ENCODE data around the gene CCDC85C. TPM values are rescaled to one million over a fixed set of nuclear protein-coding genes. Genes with fewer than 3 reads are reported as not detected.
"Not testable (repeated sequence)": the region's sequence is repeated elsewhere in the genome, so short reads cannot be mapped to it uniquely, and the experiment has no call there.

CCDC85C gene
- 10 to 100 TPM in 1 of 12 donors, 1 to 10 TPM in 10, not detected in 1; 2.9 to 10.4 (median 3.7) TPM for polyA plus RNA-seq (ENCODE audit: insufficient read length in 12 of 12)
- long read RNA-seq, donor 1, full-length matches to known transcripts = 3 of 3 reads
- long read RNA-seq, donor 1, partial matches to known transcripts = 0 of 3 reads
- long read RNA-seq, donor 1, other reads (novel, unspliced or antisense) = 0 of 3 reads
- long read RNA-seq, donor 2, full-length matches to known transcripts = 2 of 2 reads
- long read RNA-seq, donor 2, partial matches to known transcripts = 0 of 2 reads
- long read RNA-seq, donor 2, other reads (novel, unspliced or antisense) = 0 of 2 reads
- long read RNA-seq, donor 3 = 0 reads
- long read RNA-seq, donor 4, full-length matches to known transcripts = 1 of 31 reads
- long read RNA-seq, donor 4, partial matches to known transcripts = 30 of 31 reads
- long read RNA-seq, donor 4, other reads (novel, unspliced or antisense) = 0 of 31 reads
- long read RNA-seq, donor 5, partial matches to known transcripts = 100 of 105 reads
- long read RNA-seq, donor 5, other reads (novel, unspliced or antisense) = 5 of 105 reads
- long read RNA-seq, donor 6 = 0 reads
- long read RNA-seq, donor 7, partial matches to known transcripts = 42 of 42 reads
- long read RNA-seq, donor 7, other reads (novel, unspliced or antisense) = 0 of 42 reads
- long read RNA-seq, donor 8 = 0 reads
- long read RNA-seq, donor 9, full-length matches to known transcripts = 2 of 2 reads
- long read RNA-seq, donor 9, partial matches to known transcripts = 0 of 2 reads
- long read RNA-seq, donor 9, other reads (novel, unspliced or antisense) = 0 of 2 reads
- long read RNA-seq, donor 10, partial matches to known transcripts = 48 of 48 reads
- long read RNA-seq, donor 10, other reads (novel, unspliced or antisense) = 0 of 48 reads
- long read RNA-seq, donor 11, full-length matches to known transcripts = 1 of 1 reads
- long read RNA-seq, donor 11, partial matches to known transcripts = 0 of 1 reads
- long read RNA-seq, donor 11, other reads (novel, unspliced or antisense) = 0 of 1 reads

DNA sequence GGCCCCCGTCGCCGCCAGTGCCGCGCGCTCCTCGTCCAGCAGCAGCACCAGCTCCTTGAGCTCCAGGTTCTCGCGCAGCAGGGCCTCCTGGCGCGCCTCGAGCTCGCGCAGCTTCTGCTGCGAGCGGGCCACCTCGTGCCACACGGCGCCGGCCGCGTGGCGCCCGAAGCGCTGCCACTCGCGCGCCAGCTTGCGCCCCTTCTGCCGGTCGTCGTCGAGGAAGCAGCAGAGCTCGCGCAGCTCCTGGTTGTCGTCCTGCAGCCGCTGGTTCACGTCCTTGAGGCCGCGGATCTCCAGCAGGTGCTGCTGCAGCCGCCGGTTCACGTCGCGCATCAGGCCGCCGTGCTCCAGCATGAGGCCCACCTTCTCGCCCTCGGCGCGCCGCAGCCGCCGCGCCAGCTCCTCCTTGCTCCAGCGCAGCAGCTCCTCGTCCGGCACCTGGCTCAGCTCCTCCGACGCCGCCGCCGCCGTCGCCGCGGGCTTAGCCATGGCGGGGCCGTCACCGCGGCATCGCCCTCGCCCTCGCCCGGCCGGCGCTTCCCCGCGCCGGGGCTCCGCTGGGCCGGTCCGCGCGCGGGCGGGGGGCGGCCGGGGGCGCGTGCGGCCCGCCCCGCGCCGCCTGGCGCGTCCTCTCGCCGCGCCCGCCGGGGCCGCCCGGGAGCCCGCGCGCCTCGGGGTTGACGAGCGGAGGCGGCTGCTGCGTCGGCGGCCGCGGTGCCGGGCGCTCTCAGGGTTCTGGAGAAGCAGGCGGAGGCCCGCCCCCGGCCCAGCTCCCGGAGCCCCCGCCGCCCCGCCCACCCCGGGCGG is at the start of gene CCDC85C:
Gene CCDC85C (minus strand): TSS at position 737 of the 807 bp plus-strand sequence. CDS start 248 bp downstream, at position 489.
- no peak for DNase-seq

DNA sequence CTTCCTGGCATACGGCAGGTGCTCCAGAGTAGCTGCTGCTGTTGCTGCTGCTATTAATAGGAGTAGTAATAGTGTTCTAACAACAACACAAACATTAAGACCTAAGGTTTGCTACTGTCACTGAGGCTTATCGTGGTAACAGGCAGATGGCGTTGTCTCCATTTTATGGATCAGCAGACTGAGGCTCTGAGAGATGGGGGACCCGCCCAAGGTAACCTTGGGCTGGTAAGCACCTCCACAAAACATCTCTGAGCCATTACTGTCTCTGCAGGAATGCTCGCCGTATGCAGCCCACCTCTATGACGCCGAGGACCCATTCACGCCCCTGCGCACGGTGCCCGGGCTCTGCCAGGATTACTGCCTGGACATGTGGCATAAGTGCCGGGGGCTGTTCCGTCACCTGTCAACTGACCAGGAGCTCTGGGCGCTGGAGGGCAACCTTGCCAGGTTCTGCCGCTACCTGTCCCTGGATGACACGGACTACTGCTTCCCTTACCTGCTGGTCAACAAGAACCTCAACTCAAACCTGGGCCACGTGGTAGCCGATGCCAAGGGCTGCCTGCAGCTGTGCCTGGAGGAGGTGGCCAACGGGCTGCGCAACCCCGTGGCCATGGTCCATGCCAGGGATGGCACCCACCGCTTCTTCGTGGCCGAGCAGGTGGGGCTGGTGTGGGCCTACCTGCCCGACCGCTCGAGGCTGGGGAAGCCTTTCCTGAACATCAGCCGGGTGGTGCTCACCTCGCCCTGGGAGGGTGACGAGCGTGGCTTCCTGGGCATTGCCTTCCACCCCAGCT is 48.1 kb upstream of the CCDC85C start:
- DNase-seq = no peak

DNA sequence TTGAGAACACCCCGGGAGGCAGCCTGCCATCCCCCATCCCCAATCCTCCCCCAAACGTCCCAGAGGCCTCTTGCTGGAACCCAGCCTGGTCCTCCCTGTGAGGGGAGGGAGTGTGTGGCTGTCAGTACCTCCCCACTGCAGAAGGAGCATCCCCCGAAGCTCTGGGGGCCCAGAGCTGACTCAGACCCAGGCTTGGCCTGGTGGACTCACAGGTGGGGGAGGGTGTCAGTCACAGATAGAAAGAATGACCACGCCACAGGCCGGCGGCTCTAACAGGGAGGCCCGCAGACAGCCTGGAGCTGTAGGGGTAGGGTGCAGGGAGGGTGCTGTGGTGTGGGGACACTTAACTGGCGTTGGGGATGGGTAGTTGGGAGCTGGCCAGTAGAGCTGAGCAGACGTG is 46.2 kb upstream of the CCDC85C start:
- no peak for DNase-seq

DNA sequence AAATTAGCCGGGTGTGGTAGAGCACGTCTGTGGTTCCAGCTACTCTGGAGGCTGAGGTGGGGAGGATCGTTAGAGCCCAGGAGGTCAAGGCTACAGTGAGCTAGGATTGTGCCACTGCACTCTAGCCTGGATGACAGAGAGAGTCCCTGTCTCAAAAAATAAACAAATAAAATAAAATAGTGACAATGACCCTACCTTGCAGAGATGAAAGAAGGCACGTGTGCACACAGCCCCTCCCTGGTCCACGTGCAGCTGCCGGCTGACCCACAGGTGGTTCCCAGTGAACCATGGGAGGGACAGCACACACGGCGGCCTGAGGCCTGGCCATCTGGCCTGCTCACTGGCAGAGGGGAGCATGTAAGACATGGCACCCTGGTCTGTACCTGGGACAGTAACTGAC is 45.6 kb upstream of the CCDC85C start:
- DNase-seq = no peak

DNA sequence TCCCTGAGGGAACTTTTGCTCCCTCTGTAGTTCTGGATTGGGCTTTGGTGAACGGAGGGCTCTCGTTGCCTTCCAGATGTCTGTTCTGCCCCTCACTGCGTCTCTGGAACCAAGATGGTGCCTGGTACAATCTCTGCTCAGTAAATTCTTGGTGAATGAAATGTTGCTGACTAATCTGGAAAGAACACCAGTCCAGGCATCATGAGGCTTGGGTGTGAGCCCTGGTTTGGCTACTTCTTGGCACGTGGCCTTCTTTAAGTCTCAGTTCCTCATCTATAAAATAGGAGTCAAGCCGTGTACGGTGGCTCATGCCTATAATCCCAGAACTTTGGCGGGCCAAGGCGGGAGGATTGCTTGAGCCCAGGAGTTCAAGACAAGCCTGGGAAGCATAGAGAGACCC is 45.2 kb upstream of the CCDC85C start:
- DNase-seq = no peak

DNA sequence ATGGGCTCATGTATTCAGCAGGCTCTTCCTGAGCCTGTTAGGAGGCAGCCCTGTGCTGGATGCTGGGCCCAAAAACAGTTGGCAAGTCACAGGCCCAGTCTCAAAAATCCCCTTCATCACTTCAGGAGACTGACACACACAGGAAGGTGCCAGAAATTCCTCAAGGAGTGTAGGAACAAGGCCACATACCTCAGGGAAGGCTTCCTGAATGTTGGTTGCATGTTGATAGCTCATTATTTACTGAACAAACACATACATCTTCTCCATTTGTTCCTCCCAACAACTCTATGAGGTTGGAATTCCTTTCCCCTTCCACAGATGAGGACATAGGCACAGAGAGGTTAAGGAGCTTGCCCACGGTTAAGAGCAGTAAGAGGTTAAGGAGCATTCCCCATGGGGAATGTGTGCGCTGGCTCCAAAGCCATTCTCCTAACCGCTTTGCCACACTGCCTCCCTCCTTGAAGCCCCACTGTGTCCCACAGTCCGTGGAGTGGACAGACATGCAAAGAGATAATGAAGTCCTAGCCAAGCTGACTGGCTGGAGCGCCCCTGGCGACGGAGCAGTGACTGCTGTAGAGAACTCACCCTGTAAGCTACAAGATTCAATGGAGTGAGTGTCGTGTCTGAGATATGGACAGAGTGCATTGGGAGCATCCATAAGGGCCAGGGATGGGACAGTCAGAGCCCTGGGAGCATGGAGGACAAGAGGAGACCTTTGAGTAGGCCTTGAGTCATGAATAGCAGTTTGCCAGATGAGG is 44.2 kb upstream of the CCDC85C start:
- DNase-seq = no peak

DNA sequence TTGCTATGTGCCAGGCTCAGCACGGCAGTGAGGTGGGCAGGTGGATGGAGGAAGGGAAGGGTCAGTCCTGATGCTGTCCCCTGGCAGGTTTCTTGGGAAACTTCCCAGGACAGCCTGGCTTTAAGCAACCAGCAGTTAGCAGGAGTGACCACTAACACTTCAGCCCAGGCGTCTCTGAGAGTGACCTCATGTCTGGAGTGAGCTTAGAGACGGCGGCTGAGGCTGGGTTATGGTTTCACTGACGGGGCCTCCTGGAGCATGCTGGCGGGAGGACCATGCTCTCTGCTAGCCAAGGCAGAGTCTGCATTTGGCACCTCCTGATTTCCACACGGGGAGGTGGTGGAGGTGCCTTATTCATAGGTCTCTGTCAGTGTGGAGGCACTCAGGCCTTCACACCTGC is 43.4 kb upstream of the CCDC85C start:
- no peak for DNase-seq

DNA sequence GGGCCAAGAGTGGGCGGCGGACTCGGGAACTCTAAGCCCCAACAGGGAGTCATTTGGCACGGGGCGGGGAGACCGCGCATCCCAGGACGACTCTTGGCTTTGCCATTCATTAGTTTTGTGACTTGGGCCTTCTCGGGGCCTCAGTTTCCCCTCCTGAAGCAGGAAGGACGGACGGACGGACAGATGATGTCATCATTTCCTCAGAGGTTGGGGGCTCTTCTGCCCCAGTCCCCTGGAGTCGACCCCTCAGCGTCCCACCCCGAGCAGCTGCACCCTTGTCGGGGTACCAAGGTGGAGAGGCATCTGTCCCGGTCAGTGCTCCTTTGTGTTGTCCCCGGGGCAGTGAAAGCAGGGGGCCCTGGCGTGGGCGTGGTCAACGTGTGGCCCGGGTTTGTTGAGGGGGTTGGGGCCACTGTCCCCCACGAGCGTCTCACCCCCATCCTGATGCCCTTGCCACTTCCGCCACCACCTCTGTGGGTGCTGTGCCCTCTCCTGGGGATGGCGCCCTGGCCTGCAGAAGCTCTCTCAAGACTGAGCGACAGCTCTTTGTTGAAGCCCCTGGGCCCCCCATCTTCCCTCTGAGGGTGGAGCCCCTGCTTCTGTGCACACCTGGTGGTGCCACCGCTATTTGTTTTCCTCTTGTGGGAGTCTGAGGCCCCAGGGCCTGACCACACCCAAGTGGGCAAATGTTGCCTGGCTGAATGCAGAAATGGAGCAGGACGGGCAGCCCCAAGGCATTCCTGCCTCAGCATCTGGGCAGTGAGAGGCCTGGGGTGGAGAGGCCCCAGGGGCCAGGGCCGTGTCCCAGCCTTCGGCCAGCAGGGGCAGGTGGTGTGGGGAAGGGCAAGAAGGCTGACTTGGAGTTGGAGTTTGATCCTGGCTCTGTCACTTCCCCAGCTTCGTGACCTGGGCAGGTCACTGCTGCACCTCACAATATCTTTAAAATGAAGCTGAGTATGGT is 41.8 kb upstream of the CCDC85C start:
- DNase-seq = no peak

DNA sequence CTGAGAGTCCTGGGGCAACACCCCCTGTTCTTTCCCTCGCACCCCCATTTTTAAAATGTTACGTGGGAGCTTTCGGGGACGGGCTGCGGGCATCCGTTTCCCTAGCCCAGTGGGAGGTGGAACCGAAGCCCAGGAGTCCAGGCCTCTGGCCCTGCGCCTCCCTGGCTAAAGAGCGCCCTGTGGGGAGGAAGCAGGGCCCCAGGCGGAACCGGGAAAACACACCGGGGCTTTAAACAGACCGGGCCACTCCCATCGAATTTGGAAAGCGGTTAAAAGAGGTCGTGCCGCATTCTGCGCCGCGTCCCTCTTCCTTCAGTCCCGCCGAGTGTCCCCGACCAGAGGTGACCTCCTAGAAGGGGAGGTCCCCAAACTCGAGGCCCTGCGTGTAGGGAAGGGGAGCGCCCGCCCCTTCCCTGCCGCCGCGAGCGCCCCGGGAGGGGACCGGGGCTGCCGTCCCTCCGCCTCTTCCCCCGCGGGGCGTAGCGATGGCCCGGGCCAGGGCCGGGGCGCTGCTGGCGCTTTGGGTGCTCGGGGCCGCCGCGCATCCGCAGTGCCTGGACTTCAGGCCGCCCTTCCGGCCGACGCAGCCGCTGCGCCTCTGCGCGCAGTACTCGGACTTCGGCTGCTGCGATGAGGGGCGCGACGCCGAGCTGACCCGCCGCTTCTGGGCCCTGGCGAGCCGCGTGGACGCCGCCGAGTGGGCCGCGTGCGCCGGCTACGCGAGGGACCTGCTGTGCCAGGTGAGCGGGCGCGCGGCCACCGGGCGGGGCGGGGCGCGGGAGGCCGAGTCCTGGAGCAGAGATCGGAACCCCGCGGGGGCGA is 40.9 kb upstream of the CCDC85C start, which contains the start of gene HHIPL1:
Gene HHIPL1 (plus strand): TSS at position 407 of the 822 bp plus-strand sequence. CDS start 79 bp downstream, at position 486.
- peak; percentile 43 for DNase-seq

DNA sequence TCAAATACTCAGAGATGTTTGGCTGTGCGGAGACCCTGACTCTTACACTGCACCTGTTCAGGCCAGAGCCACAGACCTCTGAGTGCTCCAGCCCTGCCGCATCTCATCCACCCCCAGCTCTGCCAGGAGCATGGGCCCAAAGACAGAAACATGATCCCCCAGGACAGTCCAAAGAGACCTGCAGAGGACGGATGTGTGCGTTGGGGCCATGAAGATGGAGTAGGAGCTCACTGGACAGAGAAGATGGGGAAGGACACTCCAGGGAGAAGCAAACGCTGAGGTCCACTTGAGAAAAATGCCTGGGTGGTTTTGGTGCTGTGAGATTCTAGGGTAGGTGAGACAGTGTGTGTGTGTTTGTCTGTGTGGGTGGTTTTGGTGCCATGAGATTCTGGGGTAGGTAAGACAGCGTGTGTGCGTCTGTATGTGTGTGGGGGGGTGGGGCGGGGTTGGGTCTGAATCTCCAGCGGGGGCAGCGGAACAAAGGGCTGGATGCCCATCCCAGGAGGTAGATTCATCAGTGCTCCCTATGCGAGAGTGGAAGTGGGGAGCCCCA is 40.1 kb upstream of the CCDC85C start:
- no peak for DNase-seq

DNA sequence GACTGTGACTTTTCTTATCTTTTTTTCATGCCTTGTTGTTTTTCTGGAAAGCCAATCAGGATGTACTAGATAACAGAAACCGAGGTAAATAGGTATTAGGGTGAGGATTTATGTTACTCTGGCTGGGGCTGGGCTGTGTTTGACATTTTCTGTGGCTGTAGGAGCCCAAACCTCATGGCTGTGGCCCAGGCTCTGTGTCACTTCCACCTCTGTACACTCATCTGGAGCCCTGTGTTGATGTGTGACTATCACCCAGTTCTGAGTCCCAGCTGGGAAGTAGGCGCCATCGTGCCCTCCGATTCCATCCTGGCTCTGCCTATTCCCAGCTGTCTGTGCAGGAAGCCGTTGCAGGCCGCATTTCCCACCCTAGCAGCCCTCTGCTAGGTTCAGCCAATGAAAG is 39.3 kb upstream of the CCDC85C start:
- DNase-seq = no peak

DNA sequence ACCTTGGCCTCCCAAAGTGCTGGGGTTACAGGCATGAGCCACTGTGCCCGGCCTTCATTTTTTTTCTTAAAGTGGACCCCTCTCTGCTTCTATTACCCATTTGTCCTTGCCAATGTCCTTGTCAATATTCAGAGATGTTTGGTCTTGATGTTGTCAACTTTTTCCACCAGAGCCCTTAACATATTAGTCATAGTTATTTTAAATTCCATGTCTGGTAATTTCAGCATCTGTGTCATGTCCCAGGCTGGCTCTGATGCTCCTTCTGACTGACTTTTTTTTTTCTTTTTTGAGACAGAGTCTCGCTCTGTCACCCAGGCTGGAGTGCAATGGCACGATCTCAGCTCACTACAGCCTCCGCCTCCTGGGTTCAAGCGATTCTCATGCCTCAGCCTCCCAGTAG is 38.8 kb upstream of the CCDC85C start:
- not testable (repeated sequence) for DNase-seq

DNA sequence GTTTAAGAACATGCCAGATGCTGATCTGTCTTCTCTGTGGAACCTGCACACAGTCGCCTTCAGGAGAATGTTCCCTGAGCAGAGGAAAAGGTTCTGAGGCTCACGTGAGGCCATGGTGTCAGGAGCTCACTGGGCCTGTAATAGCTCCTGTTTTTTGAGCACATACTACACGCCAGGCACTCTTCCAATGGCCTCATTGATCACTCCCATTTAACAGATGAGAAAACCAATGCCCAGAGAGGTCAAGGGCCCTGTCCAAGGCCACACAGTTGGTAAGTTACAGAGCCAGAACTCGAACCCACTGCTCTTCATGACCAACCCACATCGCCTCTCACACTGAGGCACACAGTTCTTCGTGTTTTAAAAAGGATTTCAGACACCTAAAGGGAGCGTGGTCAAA is 33.6 kb upstream of the CCDC85C start:
- DNase-seq = no peak

DNA sequence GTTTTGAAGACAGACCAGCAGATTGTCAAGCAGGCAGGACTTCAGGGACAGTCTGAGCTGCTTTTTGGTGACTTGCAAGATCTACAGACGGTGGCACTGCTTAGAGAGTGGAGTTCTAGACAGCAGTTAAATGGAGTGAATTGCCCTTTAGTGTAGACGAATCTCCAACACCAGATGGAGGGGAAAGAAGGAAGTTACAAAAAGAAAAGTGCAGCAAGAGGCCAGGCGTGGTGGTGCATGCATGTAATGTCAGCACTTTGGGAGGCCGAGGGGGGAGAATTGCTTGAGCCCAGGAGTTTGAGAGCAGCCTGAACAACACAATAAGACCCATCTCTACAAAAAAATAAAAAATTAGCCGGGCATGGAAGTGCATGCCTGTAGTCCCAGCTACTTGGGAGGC is 32.5 kb upstream of the CCDC85C start:
- DNase-seq = no peak

DNA sequence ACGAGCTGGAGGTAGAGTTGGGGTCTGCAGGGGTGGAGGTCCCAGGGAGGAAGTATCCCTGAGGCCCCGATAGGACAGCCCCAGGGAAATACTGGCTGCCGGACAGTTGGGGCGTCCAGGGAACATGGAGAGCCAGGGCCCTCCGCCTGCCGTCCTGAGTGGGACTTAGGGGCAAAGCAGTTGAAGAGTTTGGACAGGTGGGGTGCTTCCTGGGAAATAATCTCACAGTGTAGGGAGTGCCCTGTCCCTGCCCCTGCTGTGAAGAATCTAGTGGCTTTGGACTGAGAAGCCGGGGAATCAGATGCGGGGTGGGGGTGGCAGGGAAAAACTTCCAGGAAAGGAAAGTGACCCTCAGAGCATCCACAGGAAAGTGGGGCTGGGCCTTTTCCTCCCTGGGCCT is 31.1 kb upstream of the CCDC85C start:
- DNase-seq = no peak

DNA sequence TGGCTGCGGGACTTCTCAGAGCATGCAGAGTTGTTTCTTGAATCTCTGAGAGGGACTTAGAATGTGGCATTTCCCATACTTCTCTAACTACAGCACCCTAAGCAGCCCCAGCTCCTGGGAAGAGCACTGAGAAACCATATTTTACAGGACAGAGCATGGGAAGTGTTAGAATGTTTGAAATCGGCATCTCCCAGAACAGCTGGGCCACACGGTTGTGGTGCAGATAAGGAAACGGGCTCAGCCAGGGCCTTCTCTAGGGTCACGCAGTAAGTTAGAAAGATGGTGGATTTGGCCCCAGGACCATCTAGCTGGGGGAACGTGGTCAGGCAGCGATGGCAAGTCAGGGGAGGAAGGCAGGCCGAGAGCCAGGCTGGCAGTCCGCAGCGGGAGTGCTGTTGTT is 30.4 kb upstream of the CCDC85C start:
- no peak for DNase-seq

DNA sequence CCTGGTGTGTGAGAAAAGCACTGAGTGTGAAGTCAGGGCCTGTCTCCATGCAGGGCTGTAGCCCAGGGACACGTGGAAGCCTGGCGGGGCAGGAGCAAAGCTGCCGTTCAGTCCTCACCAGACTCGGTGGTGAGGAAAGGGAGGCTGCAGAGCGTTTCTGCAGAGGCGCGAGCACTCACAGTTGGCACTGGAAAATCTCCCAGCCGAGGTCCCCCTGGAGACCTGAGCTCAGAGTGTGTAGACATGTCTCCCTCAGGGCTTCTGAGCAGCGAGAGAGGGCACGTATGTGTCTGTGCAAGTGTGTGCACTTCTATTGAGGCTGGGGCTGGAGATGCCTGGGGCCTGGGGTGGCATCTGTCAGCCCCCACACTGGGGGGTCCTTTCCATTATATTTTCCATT is 29.9 kb upstream of the CCDC85C start:
- no peak for DNase-seq

All from muscle of arm (tissue), 14 donors.